ENCODE measurements around the gene CELSR3.

CELSR3 gene, protein sequence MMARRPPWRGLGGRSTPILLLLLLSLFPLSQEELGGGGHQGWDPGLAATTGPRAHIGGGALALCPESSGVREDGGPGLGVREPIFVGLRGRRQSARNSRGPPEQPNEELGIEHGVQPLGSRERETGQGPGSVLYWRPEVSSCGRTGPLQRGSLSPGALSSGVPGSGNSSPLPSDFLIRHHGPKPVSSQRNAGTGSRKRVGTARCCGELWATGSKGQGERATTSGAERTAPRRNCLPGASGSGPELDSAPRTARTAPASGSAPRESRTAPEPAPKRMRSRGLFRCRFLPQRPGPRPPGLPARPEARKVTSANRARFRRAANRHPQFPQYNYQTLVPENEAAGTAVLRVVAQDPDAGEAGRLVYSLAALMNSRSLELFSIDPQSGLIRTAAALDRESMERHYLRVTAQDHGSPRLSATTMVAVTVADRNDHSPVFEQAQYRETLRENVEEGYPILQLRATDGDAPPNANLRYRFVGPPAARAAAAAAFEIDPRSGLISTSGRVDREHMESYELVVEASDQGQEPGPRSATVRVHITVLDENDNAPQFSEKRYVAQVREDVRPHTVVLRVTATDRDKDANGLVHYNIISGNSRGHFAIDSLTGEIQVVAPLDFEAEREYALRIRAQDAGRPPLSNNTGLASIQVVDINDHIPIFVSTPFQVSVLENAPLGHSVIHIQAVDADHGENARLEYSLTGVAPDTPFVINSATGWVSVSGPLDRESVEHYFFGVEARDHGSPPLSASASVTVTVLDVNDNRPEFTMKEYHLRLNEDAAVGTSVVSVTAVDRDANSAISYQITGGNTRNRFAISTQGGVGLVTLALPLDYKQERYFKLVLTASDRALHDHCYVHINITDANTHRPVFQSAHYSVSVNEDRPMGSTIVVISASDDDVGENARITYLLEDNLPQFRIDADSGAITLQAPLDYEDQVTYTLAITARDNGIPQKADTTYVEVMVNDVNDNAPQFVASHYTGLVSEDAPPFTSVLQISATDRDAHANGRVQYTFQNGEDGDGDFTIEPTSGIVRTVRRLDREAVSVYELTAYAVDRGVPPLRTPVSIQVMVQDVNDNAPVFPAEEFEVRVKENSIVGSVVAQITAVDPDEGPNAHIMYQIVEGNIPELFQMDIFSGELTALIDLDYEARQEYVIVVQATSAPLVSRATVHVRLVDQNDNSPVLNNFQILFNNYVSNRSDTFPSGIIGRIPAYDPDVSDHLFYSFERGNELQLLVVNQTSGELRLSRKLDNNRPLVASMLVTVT (N-terminal part only)

DNA sequence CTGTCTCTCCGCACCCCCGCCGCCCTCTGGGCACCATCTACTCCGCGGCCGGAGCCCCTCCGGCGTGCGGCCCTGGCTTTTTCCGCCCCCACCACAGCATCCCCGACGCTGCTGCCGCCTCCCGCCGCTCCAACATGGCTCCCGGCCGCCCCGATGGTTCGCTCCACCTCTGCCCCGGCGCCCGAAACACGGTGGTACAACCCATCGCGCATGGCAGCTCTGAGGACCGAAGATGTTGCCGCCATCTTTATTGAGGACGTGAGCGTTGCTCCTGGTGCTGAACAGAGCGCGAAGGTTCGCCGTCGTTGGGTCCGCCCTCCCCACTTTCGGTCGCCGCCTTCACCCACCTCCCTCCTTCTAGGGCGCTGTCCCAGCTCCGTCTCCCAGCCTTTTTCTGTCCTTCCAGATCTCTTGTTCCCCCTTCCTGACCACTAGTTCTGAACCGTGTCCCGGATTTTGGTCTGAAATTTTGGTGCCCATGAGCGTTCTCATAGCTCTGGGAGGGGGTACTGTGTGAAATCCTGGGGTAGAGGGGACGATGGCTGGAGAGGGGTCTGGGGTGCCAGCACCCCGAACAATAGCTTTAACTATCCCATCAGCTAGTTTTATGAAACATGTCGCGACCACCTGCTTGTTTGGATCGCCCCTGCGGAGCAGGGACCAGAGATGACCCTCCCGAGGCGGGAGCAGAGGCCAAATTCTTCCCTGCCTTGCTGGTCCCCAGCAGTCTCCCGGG lies at the start of gene CELSR3:
TSS of gene CELSR3 (minus strand) at position 134 of the 736 bp plus-strand sequence. CDS start 252 bp downstream, outside the sequence.
- peak; percentile 83 for DNase-seq

DNA sequence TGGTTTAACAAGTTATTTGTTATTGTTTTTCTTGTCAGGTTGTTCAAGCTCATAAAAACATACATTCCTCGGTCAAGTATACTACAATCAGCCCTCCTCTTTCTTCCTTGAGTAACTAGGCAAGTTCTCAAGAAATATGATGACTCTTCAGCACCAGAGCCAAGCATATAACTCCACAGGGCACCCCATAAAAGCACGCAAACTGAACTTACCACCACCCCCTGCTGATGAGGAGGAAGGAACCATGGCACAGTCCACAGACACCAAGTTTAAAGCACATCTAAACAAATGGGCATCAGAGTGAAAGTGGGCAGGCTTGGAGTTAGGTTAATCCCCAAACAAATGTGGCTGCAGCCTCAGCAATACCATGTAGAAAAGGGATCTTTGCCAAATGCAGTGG lies 49.0 kb upstream of the CELSR3 start:
- no peak for DNase-seq

DNA sequence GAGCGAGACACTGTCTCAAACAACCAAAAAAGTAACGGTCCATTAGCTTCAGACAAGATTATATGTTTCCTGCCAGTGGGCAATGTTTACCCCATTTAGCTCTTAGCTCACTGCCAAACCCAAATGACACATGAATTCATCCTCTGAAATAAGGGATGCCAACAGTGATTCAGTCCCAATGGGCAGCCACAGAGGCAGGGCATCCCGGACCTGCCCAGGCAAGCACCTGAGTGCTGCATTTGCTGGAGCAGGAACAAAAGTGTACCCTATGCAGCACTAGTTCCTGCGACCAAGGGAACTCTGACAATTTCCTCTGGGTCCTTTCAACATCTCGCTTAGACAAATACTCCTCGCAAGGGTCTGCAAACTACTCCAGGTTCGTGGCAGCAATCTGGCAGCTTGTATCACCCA lies 46.4 kb upstream of the CELSR3 start:
- DNase-seq, result no peak

DNA sequence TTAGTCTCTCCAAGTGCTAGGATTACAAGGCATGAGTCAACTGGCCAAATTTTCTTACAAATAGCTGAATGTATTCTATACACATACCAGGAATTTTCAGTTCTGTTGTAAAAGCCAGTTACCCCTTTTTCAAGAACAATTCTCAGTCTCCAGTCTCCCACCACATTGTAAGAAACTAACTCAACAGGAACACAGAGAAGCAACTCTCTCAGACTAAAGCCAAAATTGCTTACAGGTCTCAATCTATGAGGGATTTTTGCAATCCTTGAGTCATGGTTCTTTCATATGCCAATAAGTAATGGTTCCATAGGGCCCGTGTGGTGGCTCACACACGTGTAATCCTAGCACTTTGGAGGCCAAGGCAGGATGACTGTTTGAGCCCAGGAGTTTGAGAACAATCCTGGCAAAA lies 45.8 kb upstream of the CELSR3 start:
- peak; percentile 35 for DNase-seq

DNA sequence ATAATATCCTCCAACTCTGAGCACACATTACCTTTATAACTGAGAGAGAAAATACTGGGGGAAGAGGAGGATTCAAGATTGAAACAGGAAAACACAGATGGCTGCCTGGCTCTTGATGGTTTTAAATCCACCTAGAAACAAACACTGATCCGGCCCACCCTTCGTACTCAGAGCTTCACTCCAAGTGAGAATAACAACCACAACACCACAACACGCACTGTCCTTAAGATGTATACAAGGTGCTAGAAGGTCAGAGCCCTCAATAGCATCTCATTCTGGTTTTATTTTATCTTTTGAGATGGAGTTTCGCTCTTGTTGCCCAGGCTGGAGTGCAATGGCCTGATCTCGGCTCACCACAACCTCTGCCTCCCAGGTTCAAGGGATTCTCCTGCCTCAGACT lies 44.5 kb upstream of the CELSR3 start:
- DNase-seq, result no peak

DNA sequence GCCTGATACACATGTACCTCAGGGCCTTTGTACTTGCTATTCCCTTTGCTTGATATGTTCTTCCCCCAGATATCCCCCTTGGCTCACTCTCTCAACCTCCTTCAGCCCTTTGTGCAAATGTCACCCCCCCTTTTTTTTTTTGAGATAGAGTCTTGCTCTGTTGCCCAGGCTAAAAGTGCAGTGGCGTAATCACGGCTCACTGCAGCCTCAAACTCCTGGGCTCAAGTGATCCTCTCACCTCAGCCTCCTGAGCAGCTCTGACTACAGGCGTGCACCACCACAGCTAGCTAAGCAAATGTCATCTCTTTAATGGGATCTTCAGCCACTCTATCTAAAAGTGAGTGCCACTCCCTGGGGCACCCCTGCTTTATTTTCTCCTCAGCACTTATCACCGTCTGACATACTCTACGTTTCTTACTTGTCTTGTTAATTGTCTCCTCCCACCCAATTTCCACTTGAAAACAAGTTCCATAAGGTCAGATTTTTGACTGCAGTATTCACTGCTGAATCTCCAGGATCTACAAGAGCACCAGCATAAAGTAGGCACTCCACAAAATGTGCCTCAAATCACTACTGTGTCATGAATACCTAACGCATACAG lies 39.7 kb upstream of the CELSR3 start:
- no peak for DNase-seq

DNA sequence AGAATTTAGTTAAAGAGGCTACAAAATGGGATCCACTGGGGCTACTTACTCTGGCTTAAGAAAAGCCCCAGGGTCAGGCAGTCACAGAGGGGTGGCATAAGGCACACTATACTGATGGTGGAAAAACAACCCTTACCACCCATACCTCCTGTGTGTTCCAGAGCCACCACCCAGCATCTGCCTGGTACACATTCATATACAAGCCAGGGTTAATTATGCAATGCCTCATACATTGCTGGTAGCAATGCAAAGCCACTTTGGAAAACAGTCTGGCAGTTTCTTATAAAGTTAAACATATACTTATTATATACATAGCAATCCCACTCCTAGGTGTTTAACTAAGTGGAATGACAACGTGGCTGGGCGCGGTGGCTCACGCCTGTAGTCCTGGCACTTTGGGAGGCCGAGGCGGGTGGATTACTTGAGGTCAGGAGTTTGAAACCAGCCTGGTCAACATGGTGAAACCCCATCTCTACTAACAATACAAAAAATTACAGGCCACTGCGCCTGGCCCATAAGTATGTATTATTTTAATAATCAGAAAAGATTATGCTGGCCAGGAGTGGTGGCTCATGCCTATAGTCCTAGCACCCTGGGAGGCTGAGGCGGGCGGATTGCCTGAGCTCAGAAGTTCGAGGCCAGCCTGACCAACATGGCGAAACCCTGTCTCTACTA lies 38.2 kb upstream of the CELSR3 start:
- DNase-seq, result no peak

DNA sequence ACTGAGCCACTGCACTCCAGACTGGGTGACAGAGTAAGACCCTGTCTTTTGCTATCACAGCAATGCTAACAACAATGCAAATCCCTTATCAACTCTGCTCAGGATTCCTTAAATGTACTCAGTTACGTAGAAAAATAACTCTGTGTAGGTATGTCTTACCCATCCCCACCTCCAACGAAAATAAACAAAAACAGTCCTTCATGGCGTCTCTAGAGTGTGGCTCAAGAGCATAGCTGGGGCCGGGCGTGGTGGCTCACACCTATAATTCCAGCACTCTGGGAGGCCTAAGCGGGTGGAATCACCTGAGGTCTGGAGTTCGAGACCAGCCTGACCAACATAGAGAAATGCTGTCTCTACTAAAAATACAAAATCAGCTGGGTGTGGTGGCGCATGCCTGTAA lies 36.2 kb upstream of the CELSR3 start:
- DNase-seq, result no peak

DNA sequence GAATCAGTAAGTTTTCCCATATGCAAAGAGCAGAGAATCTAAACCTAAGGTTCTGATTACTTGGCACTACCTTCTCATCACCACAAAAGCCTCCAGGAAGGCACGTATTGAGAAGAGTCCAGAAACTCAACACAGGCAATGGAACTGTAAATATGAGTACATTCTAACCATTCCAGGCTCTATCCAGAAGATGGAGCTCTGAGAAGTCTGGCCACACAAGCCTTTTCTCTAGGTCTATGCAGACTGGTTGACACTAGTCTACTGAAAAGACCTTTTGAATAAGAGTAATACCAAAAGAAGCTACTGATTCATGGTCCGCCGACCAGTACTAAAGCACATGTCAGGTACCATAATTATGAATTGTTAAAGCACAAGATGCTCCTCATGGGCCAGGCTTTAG lies 35.3 kb upstream of the CELSR3 start:
- no peak for DNase-seq

DNA sequence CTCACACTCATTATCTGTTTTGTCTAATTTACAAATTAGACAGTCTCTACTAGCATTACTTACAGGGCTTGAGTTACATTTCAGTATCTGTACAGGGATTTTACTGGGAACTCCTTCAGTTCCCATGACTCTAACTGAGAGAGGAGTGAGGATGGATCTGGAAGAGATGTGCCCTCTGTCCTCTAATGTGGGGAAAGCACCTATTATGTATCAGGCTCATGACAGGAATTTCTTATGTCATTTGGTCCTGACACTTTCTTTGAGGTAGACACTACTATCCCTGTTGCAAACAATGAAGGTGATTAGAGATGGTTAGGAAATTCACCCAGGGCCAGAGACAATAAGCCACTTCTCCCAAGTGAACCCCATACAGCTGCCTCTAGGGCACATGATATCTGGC lies 33.9 kb upstream of the CELSR3 start:
- no peak for DNase-seq

DNA sequence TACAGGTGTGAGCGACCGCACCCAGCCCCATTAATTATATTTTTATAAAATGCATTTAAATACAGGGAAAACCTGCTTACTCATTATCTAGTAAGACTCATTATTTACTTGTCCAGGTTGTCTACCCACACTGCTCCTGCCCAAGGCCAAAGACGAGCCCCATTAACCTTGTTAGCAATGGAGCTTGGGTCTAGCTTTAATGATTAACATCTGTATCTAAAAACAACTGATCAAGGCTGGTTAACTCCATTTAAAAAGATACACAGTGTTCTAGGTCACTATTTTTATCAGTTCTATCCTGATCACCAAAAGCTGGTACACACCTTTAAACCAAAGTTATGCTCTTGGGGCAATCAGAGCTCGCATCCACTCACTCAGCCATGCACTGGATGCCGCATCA lies 33.5 kb upstream of the CELSR3 start:
- no peak for DNase-seq

DNA sequence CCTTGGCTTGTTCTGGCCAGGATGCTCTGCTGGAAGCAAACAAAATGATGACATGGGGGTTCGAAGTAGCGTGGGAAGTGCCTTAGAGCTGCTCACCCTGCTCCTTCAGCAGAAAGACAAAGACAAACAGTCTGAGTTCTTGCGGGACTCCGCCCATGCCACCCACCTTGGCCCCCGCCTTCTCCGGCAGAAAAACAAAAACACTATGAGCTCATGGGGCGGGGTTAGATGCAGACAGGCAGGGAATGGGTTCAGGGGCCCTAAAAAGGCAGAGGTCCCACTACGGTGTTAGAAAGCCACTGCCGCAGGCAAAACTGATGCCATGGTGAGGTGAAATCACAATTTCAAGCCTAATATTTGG lies 32.7 kb upstream of the CELSR3 start:
- no peak for DNase-seq

DNA sequence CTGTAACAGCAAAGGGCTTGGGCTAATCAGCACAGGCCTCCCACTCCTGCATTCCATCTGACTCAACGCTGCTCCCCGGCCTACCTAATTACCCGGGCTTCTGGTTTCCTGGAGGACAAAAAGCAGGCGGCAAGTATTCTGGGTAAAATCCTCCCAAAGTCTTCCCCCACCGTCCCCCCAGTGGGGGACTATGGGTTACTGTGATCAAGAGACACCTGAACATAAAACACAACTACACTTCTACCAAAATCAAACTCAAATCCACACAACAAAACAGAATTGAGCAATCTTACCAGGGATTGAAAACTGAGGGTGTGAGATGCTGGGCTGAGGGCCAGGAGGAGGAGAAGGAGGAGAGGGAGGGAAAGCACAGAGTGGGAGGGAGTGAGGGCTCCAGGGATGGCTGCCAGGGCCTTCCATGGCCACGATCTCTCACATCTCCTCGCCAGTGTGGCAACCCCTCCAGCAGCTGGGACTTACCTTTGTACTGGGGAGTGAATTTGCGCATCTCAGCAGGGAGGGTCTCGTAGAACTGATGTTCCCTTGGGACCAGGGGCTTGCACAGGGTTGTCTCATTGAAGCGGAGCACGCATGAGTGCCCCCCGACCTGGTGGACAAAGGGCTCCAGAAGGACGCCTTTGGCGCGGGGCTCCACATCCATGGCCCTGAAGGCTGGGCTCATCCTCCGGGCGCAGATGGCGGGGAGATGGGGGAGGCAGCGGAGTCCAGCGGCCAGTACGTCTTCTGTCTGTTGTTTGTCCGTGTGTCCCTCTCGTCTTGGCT lies 32.1 kb upstream of the CELSR3 start:
- peak; percentile 83 for DNase-seq

DNA sequence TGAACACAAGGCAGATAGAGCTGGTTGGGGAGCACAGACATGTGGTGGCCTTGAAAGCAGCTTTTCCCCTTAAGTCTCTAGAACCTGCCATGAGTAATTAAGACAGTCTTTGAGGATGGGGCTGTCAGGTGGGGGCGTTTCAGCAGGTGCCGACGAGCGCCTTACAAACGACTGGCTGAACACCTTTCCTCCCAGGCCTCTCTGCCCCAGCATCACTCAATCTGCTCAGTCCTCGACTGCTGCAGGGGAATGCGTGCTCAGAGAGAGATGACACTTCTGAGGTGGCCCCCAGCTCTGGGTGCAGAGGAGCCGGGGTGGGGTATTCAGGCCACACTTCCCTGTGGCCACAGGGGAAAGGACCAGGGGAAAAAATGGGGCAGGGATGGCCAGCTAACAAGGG lies 31.1 kb upstream of the CELSR3 start:
- DNase-seq, result no peak

DNA sequence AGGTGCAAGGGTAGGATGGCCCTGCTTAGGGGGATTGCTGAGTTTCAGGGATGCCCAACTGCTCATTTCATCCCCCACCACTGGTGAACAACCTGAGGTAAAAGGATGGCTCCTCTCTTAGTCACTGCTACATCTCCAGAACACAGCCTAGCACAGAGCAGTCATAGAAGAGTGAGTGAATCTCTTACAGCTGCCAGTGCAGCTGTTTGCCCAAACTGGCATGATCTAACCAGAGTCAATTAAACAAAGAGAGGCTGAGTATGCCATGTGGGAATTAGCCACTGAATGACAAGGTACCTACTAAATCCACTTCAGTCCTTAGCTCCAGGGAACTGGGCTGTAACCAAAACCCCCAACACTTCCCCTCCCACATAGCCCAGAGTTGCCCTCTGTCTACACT lies 29.9 kb upstream of the CELSR3 start:
- DNase-seq, result no peak

DNA sequence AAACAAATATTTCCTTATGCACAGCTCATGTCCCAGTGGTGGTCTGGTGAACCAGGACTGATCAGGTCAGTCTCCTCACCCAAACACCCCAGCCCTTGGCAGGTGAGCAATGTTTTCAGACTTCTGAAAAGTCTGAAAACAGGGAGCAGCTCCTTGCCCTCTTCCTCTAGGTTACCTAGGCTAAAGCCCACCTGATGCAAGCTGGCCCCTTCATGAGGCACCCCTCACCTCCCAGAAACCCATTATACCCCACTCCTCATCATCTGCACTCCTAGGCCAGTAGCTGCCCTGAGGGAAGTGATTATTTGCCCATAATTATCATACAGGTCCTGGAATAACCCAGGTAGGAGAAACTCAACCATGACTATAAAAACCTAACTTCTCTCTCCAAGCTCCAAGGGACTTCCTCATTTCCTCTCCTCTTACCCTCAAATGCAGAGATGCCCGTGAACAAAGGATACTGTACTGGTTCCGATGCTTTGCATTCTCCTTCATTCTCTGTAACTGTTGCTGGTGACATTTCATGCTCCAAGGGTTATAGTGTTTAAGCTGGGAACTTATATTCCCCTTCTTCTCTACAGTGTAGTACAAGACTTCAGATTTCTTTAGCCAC lies 28.3 kb upstream of the CELSR3 start:
- no peak for DNase-seq

DNA sequence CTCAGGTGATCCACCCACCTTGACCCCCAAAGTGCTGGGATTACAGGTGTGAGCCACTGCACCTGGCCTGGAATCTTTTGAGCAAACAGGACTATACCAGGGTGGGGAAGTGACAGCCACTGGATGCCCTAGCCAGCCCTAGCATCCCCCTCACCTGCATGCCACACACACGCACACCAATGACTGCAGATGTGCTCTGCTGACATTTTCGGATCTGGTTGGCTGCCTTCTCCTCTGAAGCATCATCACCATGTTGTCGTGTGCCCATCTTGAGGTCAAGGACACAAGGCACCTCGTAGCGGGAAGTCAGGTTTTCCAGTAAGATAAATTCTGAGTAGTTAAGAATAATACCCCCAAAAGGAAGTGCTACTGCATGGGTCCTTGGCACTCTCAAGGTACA lies 26.7 kb upstream of the CELSR3 start:
- no peak for DNase-seq

DNA sequence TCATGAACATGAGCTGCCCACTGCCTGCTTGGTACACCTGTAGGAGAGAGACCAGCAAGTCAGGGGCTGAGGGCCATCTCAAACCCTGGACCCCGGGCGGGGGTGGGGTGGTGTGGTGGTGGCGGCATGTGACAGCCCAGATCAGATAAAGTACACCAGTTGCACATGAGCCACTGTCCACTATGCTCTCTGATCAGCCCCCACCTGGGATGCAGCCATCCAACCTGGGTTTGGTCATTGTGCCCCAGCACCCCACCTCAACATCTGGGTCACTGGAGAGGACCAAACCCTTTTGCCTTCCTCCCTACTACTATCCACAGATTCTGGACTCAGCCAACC lies 26.0 kb upstream of the CELSR3 start:
- no peak for DNase-seq

DNA sequence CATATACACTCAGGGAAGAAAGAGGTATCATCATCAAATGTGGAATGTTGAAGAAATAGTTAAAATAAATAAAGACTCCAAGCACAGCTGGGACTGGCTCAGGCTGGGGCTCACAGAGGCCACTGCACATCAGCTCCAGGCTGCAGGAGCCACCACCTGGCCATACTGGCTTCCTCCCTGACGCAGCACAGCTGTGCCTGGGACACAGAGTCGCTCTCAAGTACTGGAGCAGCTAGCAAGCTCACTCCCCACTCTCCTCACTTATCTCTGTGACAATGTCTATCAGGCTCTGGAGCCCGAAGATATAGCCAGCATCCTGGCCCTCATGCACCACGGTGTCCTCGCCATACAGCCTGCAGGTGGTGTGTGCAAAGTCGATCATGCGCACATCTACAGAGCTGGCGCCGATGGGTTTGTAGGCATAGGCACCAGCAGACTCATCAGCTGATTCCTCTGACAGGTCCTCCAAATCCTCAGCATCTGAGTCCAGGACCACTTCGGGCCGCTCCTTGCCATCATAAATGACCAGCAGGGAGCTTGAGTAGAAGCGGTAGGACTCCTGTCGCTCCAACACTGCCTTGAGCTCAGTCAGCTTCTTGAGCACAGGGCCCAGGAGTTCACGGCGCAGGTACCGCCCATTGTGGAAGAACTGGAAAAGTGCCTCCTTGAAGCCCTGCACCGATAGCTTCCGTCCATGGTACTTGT lies 25.5 kb upstream of the CELSR3 start:
- DNase-seq, result no peak

DNA sequence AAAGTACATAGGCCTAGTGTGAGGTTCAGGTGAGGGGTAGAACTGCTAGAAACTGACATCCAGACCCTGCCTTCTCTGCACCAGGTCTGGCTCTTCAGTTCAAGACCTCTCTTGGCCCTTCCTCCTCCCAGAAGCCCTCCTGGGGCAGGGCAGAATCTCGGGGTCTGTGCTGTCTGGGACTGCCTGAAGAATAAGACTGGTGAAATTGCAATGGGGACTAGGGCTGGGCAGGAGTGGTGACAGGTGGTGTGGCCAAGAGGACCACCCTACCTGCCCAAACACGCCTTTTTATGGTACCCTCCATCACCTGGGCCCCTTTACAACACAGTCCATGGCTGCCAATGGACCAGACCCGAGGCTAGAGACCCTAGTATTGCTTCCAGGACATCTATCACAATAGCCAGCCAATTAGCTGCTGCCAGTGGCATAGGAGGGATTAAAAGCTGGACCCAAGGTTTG lies 24.6 kb upstream of the CELSR3 start:
- no peak for DNase-seq
